ENCODE measurements around the gene TSPAN9. TPM values are rescaled to one million over a fixed set of nuclear protein-coding genes. Genes with fewer than 3 reads are reported as not detected.

Gene TSPAN9
- total RNA-seq, 1 experiment from 2014 or later, result 9.8 TPM

- no peak for DNase-seq (ENCODE audit: low read depth)
Observed at GRCh38 chr12:3247629-3248161, 170.5 kb downstream of the TSPAN9 start.

GRCh38 chr12:3249081-3249800 lies 172.1 kb downstream of the TSPAN9 start:
- no peak for DNase-seq (ENCODE audit: low read depth)

- no peak for DNase-seq (ENCODE audit: low read depth)
Observed at GRCh38 chr12:3250034-3250433, 172.9 kb downstream of the TSPAN9 start.

GRCh38 chr12:3250576-3250975 lies 173.4 kb downstream of the TSPAN9 start:
- DNase-seq (ENCODE audit: low read depth), result no peak

- no peak for DNase-seq (ENCODE audit: low read depth)
Observed at GRCh38 chr12:3251067-3251466, 173.9 kb downstream of the TSPAN9 start.

- no peak for DNase-seq (ENCODE audit: low read depth)
Observed at GRCh38 chr12:3251691-3252090, 174.5 kb downstream of the TSPAN9 start.

GRCh38 chr12:3252450-3252891 lies 175.3 kb downstream of the TSPAN9 start:
- no peak for DNase-seq (ENCODE audit: low read depth)

GRCh38 chr12:3253682-3254275 lies 176.6 kb downstream of the TSPAN9 start:
- DNase-seq (ENCODE audit: low read depth), result no peak

- DNase-seq (ENCODE audit: low read depth), result no peak
Observed at GRCh38 chr12:3255057-3255456, 177.9 kb downstream of the TSPAN9 start.

- DNase-seq (ENCODE audit: low read depth), result no peak
Observed at GRCh38 chr12:3256103-3256631, 179.0 kb downstream of the TSPAN9 start.

GRCh38 chr12:3257411-3257810 lies 180.2 kb downstream of the TSPAN9 start:
- no peak for DNase-seq (ENCODE audit: low read depth)

- DNase-seq (ENCODE audit: low read depth), result no peak
Observed at GRCh38 chr12:3259973-3260372, 182.8 kb downstream of the TSPAN9 start.

GRCh38 chr12:3261782-3262359 lies 184.7 kb downstream of the TSPAN9 start:
- no peak for DNase-seq (ENCODE audit: low read depth)

- no peak for DNase-seq (ENCODE audit: low read depth)
Observed at GRCh38 chr12:3262470-3262869, 185.3 kb downstream of the TSPAN9 start.

- no peak for DNase-seq (ENCODE audit: low read depth)
Observed at GRCh38 chr12:3263282-3263681, 186.1 kb downstream of the TSPAN9 start.

GRCh38 chr12:3263939-3264922 lies 187.1 kb downstream of the TSPAN9 start:
- no peak for DNase-seq (ENCODE audit: low read depth)

- DNase-seq (ENCODE audit: low read depth), result no peak
Observed at GRCh38 chr12:3265406-3265805, 188.2 kb downstream of the TSPAN9 start.

- DNase-seq (ENCODE audit: low read depth), result no peak
Observed at GRCh38 chr12:3266638-3267037, 189.5 kb downstream of the TSPAN9 start.

- DNase-seq (ENCODE audit: low read depth), result no peak
Observed at GRCh38 chr12:3267690-3268089, 190.5 kb downstream of the TSPAN9 start.

GRCh38 chr12:3269594-3269993 lies 192.4 kb downstream of the TSPAN9 start:
- DNase-seq (ENCODE audit: low read depth), result no peak

GRCh38 chr12:3271146-3271545 lies 194.0 kb downstream of the TSPAN9 start:
- DNase-seq (ENCODE audit: low read depth), result no peak

All from Daoy (cell line).